GM19025 (cell line): ENCODE data around the gene NEUROD1.

Experiments used
- ATAC-seq: cut with Tn5 transposase; IDR thresholded peaks from one replicate; pipeline ENCODE4 v1.9.1; 2021; ENCODE audit warnings: mild to moderate bottlenecking, low read depth, moderate library complexity; ENCODE audit not compliant: unreplicated experiment

The NEUROD1 gene

DNA sequence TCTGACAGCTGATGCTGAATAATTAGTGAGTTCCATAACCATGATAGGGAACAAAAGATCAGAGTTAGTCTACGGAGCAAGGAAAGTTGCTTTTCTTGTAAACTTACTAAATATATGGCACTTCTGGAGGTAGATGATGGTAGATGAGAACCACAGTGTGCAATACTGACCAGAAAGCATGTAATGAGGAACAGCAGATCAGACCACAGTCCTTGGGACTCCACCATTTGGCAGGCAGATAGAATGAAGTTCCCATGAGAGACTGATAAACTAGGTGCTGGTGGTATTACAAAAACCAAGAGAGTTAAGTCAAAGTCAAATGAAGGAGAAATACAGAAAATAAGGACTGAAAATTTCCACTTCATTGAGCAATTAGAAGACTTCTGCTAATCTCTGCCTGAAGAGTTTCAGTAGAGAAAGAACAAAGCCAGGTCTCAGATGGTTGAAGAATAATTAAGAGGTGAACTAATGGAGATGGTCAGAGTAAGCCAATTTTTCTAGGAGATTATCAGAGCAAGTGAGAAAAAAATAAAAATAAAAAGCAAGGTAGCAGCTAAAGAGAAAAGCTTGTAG lies 33.8 kb downstream of the NEUROD1 start:
- peak; percentile 66 for ATAC-seq

DNA sequence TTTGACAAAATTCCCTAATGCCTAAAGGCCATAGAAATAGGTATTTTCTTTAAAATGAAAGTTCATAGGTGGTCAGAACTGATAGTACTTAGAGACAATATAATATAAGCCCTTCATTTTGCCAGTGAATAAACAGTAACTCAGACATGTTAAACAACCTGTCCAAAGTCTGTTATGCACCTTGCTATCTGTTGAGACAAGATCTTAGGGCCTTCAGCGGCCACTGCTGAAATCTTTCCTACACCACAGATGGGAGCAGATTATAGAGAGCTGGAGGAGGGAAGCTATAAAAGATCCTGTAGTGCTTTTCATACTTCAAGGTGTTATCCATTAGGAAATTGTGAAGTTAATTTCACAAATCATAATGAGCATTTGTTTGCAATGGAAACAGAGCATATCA lies 37.2 kb downstream of the NEUROD1 start:
- no peak for ATAC-seq

DNA sequence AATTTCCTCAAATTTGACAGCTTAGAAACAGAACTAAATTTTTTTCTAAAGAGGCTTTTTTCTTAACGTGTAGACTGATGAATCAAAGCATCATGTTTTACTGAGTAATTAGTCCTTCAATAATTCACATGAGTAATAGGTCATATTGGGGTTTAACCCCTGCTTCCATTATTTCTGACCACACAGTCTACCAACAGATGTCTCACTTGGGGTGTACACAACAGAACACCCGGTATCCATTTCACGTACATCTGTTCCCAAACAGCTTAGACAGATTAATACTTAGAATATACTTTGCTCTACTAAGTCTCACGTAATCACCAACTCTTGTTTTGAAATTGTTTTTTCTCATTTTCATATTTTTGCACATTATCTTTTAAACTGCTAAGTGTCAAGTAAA lies 38.2 kb downstream of the NEUROD1 start:
- no peak for ATAC-seq

DNA sequence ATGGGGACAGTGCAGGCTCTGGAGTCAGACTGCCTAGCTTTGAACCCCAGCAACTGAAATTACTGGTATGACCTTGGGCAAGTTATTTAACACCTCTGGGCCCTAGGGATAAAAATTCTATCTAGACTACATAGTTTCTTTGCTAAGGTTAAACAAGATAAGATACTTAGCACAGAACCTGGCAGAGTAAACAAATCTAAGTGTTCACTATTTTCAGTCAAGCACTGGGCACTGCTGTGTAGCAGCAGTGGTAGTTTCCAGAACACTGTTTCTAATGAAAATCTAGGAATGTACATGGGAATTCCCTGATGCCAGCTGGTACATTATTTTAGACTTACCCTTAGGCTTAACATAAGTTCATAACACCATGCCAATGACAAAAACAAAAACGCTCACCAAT lies 40.6 kb downstream of the NEUROD1 start:
- ATAC-seq = no peak

DNA sequence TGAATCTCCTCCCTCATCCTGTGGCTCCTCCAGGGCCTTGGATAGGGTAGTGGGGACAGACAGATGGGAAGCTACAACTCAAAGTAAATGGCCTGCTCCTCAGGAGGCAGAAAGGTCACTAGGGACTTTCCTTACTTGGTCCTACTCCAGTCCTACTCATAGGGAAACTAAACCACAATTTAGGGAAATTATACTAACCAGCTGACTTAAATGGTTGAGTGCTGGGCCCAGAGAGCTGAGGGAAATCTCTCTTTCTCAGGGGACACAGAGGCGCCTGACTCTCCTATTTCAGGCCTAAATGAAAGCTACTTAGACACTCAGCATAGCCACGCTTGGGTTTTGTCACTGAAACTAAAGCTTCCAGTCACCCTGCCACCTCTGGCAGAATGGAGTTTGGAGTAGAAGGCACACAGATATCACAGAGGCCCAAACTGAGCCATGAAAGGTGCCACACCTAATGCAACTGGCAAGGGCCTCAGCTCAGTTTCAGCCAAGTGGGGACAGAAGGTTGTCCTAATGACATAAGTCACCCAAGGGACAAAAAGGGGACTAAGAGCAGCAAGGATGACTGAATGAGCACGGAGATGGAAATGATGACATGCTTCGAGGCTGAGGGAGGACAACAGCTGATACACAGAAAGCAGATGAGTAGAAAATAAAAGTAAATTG lies 47.5 kb downstream of the NEUROD1 start:
- ATAC-seq = peak; percentile 79

DNA sequence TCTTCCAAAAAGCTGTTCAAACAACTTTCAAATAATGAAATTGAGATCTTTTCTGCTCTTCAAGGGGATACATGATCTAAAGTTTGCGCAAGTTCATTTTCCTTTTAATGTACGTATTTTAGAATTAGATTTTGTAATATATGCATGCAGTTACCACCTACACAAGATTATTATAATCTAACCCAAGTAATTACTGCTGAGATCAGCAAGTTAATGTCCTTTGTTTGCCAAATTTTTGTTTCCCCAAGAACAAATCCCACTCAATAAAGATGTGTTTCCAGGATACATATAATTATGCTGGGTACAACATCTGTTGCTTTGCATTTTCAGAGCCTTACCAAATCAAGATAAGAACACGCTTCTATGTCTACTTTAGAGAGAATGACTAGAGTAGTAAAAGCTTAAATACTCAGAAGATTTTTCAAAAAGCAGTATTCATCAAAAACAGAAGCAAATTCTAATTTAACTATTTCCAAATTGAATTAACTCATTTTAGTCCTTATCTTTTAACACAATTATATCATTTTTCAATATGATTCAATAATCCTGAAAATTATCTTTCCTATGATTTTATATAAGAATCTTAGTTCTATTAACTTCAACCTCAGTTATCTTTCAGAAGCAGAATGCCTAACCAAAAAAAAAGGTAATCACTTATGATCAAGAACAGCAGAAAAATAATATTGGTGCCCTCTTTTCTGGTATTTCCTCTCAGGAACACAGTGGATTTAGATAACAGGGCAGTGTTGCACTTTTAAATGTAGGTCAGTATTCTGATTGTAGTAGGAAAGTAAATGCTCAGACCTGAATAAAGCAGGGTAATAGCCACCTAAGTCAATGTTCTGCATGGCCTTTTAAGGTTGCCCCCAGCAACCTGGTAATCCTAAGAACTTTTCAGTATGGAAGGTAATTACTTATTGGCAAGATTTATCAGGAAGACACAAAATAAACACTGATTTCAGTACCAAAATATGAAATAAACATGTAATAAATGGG lies 51.4 kb downstream of the NEUROD1 start:
- ATAC-seq = no peak

DNA sequence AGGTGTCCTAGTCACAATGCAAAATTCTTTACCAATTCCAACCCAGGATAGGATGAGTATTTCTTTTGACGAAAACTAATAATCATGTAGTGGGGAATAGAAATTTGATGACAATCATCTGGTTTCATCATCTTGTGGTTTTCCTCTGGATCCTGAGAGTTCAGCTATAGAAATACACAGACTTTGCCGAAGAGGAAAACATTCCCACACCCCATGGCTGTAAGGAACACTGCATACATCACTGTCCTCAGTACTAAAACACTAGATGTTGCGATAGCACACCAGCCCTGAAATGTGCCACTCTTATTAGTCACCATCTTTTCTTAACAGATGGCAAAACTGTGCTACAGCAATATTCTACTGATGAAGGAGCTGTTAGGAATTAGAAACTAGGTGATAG lies 52.8 kb downstream of the NEUROD1 start:
- ATAC-seq = no peak

DNA sequence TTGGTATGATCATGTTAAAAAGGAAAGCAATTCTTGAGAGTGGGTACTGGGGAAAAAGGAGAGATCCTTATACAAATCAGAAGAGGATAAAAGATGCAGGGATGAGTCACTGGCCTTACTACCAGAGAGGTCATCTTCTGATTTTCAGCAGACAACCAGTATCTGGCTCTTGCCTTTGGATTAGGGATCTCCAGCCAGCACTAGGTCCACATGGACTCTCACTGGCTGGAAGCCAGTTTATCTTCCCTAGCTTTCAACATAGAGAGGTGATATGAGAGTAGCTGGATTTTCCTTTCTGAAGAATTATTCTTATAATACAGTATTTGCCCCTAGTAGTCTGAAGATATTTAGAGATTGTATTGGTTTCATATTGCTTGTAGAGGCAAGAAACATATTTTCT lies 53.6 kb downstream of the NEUROD1 start:
- no peak for ATAC-seq
